WTC11 (cell line): ENCODE results near the gene VEGFB.

ENCODE experiments used
- ATF3 ChIP-seq: sonication (generic); formaldehyde crosslinking; conservative IDR thresholded peaks from 2 replicates; pipeline ENCODE4 v1.8.1; 2022; ENCODE audit warnings: mild to moderate bottlenecking, missing genetic modification reagents
- CREB1 ChIP-seq: sonication (generic); formaldehyde crosslinking; IDR thresholded peaks from 2 replicates; pipeline ENCODE4 v1.8.0; 2023; ENCODE audit warnings: mild to moderate bottlenecking, missing genetic modification reagents
- CTCF ChIP-seq: fragments of 200-600 bp; IDR thresholded peaks from 2 replicates; pipeline ENCODE4 v1.8.0; 2022; ENCODE audit warnings: antibody characterized with exemption
- ESRRA ChIP-seq: sonication (generic); formaldehyde crosslinking; IDR thresholded peaks from 2 replicates; pipeline ENCODE4 v1.8.1; 2022; ENCODE audit warnings: mild to moderate bottlenecking, missing genetic modification reagents, borderline replicate concordance
- ETV6 ChIP-seq: sonication (generic); formaldehyde crosslinking; IDR thresholded peaks from 2 replicates; pipeline ENCODE4 v1.8.1; 2022; ENCODE audit warnings: mild to moderate bottlenecking, missing genetic modification reagents
- IRF2 ChIP-seq: sonication (generic); formaldehyde crosslinking; IDR thresholded peaks from 2 replicates; pipeline ENCODE4 v1.8.0; 2022; ENCODE audit warnings: low read depth, missing genetic modification reagents, borderline replicate concordance
- MAX ChIP-seq: sonication (generic); formaldehyde crosslinking; IDR thresholded peaks from 2 replicates; pipeline ENCODE4 v1.8.0; 2022; ENCODE audit warnings: mild to moderate bottlenecking, missing genetic modification reagents
- RORB ChIP-seq: fragments of 250-450 bp; sonication (Bioruptor Pico); IDR thresholded peaks from 2 replicates; pipeline ENCODE4 v1.9.0; 2021; ENCODE audit warnings: mild to moderate bottlenecking
- SP1 ChIP-seq: sonication (generic); formaldehyde crosslinking; conservative IDR thresholded peaks from 2 replicates; pipeline ENCODE4 v1.8.1; 2022; ENCODE audit warnings: missing genetic modification reagents
- TEAD4 ChIP-seq: sonication (generic); formaldehyde crosslinking; IDR thresholded peaks from 2 replicates; pipeline ENCODE4 v1.8.0; 2022; ENCODE audit warnings: mild to moderate bottlenecking, missing genetic modification reagents
- USF1 ChIP-seq: sonication (generic); formaldehyde crosslinking; IDR thresholded peaks from 2 replicates; pipeline ENCODE4 v1.8.0; 2022; ENCODE audit warnings: mild to moderate bottlenecking, missing genetic modification reagents
- ZNF416 ChIP-seq: fragments of 250-450 bp; sonication (Bioruptor Pico); IDR thresholded peaks from 2 replicates; pipeline ENCODE4 v1.9.0; 2021; ENCODE audit warnings: mild to moderate bottlenecking, inconsistent platforms

GRCh38 chr11:64246871-64247728 is 12.7 kb downstream of the VEGFB start, which contains the start of gene PPP1R14B:
- no peak for TF ChIP-seq IRF2 (CRISPR knock-in tag)
- no peak for TF ChIP-seq CREB1 (CRISPR knock-in tag)
- no peak for TF ChIP-seq ESRRA (CRISPR knock-in tag)
- no peak for TF ChIP-seq TEAD4 (CRISPR knock-in tag)
- TF ChIP-seq USF1 (CRISPR knock-in tag) = no peak; the same call in 1 of the 2 replicates
- no peak for TF ChIP-seq CTCF
- TF ChIP-seq MAX = peak; percentile 77
- TF ChIP-seq ETV6 = no peak; the same call in none of the 2 replicates
- TF ChIP-seq RORB (CRISPR knock-in tag) = no peak
- TF ChIP-seq ZNF416 (CRISPR knock-in tag) = 0 out of 2 replicates have a peak, but pooled peaks have one; percentile 55
- TF ChIP-seq SP1 (CRISPR knock-in tag) = peak; percentile 75
- no peak for TF ChIP-seq ATF3 (CRISPR knock-in tag)
